ENCODE data around the gene CLC. TPM values are rescaled to one million over a fixed set of nuclear protein-coding genes. Genes with fewer than 3 reads are reported as not detected.

The CLC gene
- total RNA-seq, 1 donor from 2014 or later = not detected

DNA sequence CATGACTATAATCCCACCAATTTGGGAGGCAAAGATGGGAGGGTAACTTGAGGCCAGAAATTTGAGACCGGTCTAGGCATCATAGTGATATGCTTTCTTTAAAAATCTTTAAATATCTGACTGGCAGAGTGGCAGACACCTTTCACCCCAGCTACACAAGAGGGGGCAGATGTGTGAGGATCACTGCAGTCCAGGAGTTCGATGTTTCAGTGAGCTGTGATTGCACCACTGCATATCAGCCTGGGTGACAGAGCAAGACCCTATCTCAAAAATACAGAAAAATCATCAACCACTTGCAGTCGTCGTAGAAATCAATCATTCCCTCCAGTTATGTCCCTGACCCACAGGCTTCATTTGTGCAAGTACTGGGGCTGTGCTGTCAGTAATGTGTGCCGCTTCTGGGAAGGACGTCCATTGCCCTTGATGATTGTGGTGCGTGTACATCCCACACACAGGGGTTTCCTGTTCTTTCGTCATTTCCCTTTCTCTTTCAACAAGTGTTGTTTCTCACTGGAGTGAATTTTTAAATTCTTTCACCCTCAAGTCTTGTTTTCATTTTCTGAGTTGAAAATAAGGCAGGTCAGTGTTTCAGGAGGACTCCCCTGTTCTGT, 32.1 kb downstream of the CLC start:
- H3K9me3 ChIP-seq (ENCODE audit: insufficient read depth, low read depth, low read length) = no peaks in the 10 kb centered on the region
- Mint-ChIP-seq H3K36me3 (ENCODE audit: low read depth, unreplicated experiment) (no peaks in the 10 kb centered on the region), H3K4me1 (ENCODE audit: low read depth, unreplicated experiment) (no peaks in the 10 kb centered on the region), H3K27ac (ENCODE audit: unreplicated experiment) (no peak overlapping the region), H3K4me3 (ENCODE audit: unreplicated experiment) (no peak overlapping the region), H3K9me3 (ENCODE audit: unreplicated experiment) (no peaks in the 10 kb centered on the region), H3K27me3 (ENCODE audit: low read depth, unreplicated experiment) (peaks cover 6% of the 10 kb centered on the region)
- no peaks in the 10 kb centered on the region for H3K36me3 ChIP-seq (ENCODE audit: insufficient read depth, low read length)
- no peak overlapping the region for H3K27ac ChIP-seq (ENCODE audit: low read depth, low read length)
- no peak overlapping the region for H2AFZ ChIP-seq (ENCODE audit: low read depth, low read length)
- no peak for FAIRE-seq
- H3K4me3 ChIP-seq (ENCODE audit: insufficient read depth, low read depth, low read length) = no peak overlapping the region
- no peaks in the 10 kb centered on the region for H3K27me3 ChIP-seq (ENCODE audit: insufficient read depth, low read length)
- H3K4me1 ChIP-seq (ENCODE audit: insufficient read depth, low read length) = no peaks in the 10 kb centered on the region
- no peak for DNase-seq (ENCODE audit: low read depth)
- H3K4me2 ChIP-seq (ENCODE audit: low read length) = no peak overlapping the region
- H3K9ac ChIP-seq (ENCODE audit: low read length) = no peak overlapping the region
- no peaks in the 10 kb centered on the region for H4K20me1 ChIP-seq (ENCODE audit: insufficient read depth, low read length)
- TF ChIP-seq EZH2 (IDR thresholded peaks at IDR 0.05; ENCODE audit: insufficient read depth, low read length) = no peak
- TF ChIP-seq, protein P1, sequence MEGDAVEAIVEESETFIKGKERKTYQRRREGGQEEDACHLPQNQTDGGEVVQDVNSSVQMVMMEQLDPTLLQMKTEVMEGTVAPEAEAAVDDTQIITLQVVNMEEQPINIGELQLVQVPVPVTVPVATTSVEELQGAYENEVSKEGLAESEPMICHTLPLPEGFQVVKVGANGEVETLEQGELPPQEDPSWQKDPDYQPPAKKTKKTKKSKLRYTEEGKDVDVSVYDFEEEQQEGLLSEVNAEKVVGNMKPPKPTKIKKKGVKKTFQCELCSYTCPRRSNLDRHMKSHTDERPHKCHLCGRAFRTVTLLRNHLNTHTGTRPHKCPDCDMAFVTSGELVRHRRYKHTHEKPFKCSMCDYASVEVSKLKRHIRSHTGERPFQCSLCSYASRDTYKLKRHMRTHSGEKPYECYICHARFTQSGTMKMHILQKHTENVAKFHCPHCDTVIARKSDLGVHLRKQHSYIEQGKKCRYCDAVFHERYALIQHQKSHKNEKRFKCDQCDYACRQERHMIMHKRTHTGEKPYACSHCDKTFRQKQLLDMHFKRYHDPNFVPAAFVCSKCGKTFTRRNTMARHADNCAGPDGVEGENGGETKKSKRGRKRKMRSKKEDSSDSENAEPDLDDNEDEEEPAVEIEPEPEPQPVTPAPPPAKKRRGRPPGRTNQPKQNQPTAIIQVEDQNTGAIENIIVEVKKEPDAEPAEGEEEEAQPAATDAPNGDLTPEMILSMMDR (IDR thresholded peaks at IDR 0.05; ENCODE audit: insufficient read depth, low read depth, low read length) = no peak
- H3K79me2 ChIP-seq (ENCODE audit: insufficient read depth, low read length) = no peaks in the 10 kb centered on the region

DNA sequence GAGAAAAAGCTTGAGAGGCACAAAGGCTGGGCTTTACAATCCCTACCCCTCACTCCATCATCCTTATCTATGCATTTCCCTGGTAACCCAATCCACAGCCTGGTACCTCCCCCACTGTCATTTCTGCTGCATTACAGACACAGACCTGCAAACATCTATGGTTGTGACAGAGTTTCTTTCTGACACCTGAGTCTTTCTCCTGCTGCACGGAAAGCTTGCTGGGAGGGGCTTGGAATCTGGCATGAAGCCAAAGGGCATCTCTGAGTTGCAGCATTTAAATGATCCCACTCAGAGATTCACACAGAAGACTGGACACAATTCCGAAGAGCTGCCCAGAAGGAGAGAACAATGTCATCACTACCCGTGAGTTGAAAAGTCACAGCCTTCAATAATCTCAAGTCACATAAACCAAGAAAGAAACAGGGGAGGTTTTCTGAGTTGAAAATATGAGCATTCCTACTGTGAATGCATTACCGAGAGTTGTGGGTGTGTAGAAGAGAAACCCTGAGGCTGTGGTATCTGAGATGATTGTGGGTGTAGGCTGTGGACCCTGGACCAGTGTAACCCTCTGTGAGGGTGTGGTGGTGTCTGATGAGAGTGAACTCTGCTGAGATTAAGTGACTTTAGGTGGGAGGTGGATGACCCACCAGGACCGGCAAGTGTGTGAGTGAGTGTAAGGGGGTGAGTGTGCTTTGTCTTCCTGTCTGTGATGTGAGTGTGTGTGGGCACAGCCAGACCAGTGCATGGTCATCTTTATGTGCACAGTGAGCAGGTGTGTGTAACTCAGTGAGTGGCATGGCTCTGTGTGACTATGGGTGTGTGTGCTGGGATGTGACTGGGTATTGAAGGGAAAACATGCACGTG, 33.4 kb downstream of the CLC start, which contains the start of gene LGALS14:
TSS of gene LGALS14 (plus strand) at position 301 of the 864 bp plus-strand sequence. CDS start at position 349, 48 bp downstream.
- Mint-ChIP-seq H3K4me1 (ENCODE audit: low read depth, unreplicated experiment) (no peaks in the 10 kb centered on the region), H3K9me3 (ENCODE audit: unreplicated experiment) (no peaks in the 10 kb centered on the region), H3K36me3 (ENCODE audit: low read depth, unreplicated experiment) (no peaks in the 10 kb centered on the region), H3K27me3 (ENCODE audit: low read depth, unreplicated experiment) (peaks cover 7% of the 10 kb centered on the region), H3K27ac (ENCODE audit: unreplicated experiment) (no peak within 1 kb of the TSS), H3K4me3 (ENCODE audit: unreplicated experiment) (no peak within 1 kb of the TSS)
- no peak for FAIRE-seq
- Histone ChIP-seq H3K79me2 (ENCODE audit: insufficient read depth, low read length) (no peaks in the 10 kb centered on the region), H3K27ac (ENCODE audit: low read depth, low read length) (no peak within 1 kb of the TSS), H3K9ac (ENCODE audit: low read length) (no peak within 1 kb of the TSS), H2AFZ (ENCODE audit: low read depth, low read length) (no peak within 1 kb of the TSS), H3K4me1 (ENCODE audit: insufficient read depth, low read length) (no peaks in the 10 kb centered on the region), H3K4me3 (ENCODE audit: insufficient read depth, low read depth, low read length) (no peak within 1 kb of the TSS), H4K20me1 (ENCODE audit: insufficient read depth, low read length) (no peaks in the 10 kb centered on the region), H3K27me3 (ENCODE audit: insufficient read depth, low read length) (no peaks in the 10 kb centered on the region), H3K4me2 (ENCODE audit: low read length) (no peak within 1 kb of the TSS), H3K36me3 (ENCODE audit: insufficient read depth, low read length) (no peaks in the 10 kb centered on the region), H3K9me3 (ENCODE audit: insufficient read depth, low read depth, low read length) (no peaks in the 10 kb centered on the region)
- TF ChIP-seq, protein P1 (IDR thresholded peaks at IDR 0.05; ENCODE audit: insufficient read depth, low read depth, low read length) = no peak
- TF ChIP-seq EZH2 (IDR thresholded peaks at IDR 0.05; ENCODE audit: insufficient read depth, low read length) = no peak
- no peak for DNase-seq (ENCODE audit: low read depth)

Data from astrocyte (in vitro differentiated cells and primary cell).